ENCODE measurements around the gene CR1L.
"Not testable (repeated sequence)": the region's sequence is repeated elsewhere in the genome, so short reads cannot be mapped to it uniquely, and the experiment has no call there.

- TF ChIP-seq CSDC2 (CRISPR knock-in tag; IDR thresholded peaks at IDR 0.05); ARNTL (CRISPR knock-in tag; IDR thresholded peaks at IDR 0.05; ENCODE audit: borderline replicate concordance, low read depth); OSR1 (CRISPR knock-in tag; IDR thresholded peaks at IDR 0.05); POU6F1 (CRISPR knock-in tag; IDR thresholded peaks at IDR 0.05; ENCODE audit: borderline replicate concordance, low read depth); CREB5 (CRISPR knock-in tag; IDR thresholded peaks at IDR 0.05; ENCODE audit: low read depth); ZC3H10 (CRISPR knock-in tag; IDR thresholded peaks at IDR 0.05); PATZ1 (CRISPR knock-in tag; IDR thresholded peaks at IDR 0.05; ENCODE audit: borderline replicate concordance): not testable (repeated sequence)
Measured at GRCh38 chr1:207638487-207639145, 6.3 kb upstream of the CR1L start.

All from SK-N-SH treated with all-trans-retinoic acid at 6 μM for 48 hours (cell line).